GM21529 (cell line): ENCODE results near the gene TIMD4.
A peak's percentile ranks its signal among the peaks of the same experiment; 100 is the strongest.

Experiments used
- ATAC-seq: cut with Tn5 transposase; IDR thresholded peaks from one replicate; pipeline ENCODE4 v1.9.1; 2021; ENCODE audit not compliant: unreplicated experiment

TIMD4 gene

DNA sequence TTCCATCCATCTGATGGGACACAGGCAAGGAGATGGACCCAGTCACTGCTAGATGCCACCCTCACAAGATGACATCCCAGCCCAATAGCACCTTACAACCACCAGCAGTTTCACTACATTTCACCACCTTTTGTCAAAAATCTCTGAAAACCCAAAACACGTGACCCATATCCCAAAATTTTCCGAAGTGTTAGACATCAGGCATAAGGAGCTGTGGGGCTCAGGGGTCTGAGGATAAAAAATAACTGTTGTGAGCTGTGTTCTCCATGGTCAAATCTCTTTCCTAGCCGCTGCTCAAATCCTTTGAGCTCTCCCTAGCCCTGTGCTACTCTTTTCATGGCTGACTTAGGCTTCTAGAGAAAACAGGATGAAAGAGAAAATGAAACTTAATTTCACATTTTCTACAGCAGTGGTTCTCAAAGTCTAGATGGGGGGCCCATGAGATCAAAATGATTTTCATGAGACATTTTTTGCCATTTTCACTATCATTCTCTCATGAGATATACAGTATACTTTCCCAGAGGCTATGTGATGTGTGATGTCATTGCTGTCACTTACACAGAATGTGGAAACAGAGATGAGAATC, 40.7 kb downstream of the TIMD4 start:
- ATAC-seq = peak; percentile 52

GRCh38 chr5:156920861-156921431, 42.1 kb downstream of the TIMD4 start:
- ATAC-seq = peak; percentile 53

- peak; percentile 52 for ATAC-seq
Measured at GRCh38 chr5:156920042-156920860, 42.8 kb downstream of the TIMD4 start.

DNA sequence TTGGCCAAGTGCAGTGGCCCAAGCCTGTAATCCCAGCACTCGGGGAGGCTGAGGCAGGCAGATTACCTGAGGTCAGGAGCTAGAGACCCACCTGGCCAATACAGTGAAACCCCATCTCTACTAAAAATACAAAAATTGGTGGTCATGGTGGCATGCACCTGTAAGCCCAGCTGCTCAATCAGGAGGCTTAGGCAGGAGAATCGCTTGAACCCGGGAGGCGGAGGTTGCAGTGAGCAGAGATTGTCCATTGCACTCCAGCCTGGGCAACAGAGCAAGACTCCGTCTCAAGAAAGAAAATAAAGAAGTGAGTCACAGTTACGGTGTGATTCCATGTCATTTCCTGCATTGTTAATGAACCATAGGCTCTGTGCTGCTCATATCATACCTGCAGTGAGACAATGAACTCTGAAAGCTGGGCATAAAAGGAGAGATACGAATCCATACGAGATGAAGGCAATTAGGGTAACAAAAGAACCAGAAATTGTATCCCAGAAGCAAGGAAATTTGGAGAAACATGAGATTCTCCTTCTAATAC, 44.6 kb downstream of the TIMD4 start:
- no peak for ATAC-seq

DNA sequence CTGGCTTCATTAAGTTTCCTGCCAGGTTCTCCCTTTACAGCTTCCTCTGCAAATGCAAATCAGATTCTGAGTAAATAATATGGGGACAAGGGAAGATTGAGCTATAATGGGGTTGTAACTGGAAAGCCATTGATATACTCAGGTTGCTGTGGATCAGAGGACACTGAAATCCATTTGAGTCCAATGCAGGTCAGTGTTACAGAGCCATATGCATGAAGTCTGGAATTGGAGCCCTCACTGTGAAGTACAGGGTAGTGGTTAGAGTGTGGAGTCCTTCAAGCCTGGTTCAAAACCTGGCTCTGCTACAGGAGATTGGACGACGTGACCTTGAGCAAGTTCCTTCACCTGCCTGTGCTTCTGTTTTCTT, 48.7 kb downstream of the TIMD4 start:
- ATAC-seq = peak; percentile 22

DNA sequence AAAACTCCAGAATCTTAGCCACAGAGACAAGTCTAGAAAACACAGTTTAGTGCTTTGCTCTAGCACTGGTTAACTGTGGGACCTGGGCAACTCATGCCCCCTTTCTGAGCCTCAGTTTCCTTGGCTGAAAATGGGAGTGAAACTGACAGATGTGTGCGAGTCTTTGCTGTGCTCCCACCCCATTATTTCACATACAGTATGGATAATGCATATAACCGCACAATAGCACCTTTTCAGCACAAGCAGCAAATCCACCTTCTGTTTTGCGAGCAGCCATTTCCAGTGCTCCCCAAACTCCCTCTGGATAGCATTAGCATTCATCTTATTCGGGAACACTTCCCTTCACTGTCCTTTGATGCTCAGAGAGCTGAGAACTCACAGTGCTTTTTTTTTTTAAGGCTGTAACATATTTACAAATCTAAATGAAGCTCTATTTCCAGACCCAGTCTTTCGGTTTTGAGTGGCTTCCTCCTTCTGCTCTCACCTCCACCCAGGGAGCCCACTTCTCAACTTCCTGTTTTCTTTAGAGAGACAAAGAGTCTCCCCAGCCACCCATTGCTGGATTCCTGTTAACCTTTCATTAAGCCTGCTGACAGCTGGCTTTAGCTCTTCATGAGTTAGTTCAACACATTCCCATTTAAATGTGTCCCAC, 49.2 kb downstream of the TIMD4 start:
- peak; percentile 95 for ATAC-seq

DNA sequence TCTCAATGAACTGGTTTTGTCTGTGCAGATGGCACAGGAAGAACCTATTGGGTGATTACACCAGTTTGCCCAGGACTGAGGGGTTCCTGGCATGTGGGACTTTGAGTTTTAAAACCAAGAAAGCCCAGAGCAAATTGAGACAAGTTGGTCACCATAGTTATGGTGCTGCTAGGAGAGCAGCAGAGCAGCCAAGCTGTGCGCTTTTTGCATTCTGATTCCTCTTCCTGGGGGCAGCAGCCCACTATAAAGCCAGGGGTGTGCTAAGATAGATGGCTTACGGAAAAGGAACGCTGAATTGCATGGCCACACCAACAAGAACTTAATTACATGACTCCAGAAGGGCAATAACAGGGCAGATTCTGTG, 49.7 kb downstream of the TIMD4 start:
- no peak for ATAC-seq

DNA sequence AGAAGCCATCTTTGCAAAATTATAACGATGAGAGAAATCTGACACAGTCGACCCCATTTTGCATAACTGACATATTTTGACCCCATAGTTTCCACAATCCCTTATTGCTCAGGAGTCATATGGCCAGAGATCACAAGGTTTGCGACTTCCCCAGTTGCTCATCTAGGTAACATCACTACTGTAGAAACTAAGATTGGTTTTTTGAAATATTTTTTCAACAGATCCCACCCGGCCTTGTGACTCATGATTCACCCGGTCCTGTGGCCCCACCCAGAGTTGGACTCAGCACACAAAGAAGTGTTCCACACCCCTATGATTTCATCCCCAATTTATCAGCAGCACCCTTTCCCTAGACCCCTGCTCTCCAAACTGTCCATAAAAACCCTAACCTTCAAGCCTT, 50.2 kb downstream of the TIMD4 start:
- no peak for ATAC-seq

DNA sequence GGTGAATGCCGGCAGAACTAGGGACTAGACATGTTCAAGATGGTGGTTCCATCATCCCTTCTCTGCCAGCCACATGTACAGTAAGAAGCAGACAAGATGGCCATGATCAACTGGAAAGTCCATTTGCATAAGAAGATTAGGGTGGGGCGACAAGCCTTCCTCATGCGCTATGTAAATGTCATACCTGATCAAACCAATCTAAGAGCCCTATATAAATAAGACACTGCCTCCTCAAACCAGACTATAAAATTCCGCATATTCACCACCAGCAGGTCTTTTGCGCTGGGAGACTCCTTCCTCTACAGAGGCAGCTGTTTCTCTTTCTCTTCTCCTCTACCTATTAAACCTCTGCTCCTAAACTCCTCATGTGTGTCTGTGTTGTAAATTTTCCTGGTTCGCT, 53.8 kb downstream of the TIMD4 start:
- no peak for ATAC-seq

DNA sequence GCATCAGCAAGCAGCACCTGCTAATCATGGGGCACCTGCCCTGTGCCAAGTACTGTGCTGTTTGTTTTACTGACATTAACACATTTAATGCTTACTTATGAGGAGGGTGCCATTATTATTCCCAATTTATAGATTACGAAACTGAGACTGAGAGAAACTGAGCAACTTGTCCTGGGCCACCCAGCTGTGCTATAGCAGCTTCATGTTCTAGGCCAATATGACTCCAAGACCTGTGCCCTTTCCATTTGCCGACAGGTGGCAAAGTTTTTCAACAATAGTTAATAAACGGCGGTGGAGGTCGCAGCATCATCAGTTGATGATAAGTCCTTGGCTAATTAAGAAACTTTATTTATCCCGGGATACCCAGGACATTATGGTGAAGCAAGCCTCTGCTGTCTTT, 55.4 kb downstream of the TIMD4 start:
- no peak for ATAC-seq

DNA sequence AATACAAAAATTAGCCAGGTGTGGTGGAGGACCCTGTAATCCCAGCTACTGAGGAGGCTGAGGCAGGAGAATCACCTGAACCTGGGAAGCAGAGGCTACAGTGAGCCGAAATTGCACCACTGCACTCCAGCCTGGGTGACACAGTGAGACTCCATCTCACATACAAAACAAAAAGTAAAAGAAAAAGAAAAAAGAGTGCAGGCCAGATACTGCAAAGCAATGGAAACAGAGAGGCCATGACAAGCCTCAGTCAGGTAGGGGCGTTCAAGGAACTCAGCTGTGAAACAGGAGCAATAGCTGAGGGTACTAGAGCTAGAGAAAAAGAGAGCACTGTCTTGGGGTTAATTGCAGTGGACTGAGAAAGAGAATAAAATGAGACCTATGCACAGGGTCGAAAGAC, 56.2 kb downstream of the TIMD4 start:
- no peak for ATAC-seq

DNA sequence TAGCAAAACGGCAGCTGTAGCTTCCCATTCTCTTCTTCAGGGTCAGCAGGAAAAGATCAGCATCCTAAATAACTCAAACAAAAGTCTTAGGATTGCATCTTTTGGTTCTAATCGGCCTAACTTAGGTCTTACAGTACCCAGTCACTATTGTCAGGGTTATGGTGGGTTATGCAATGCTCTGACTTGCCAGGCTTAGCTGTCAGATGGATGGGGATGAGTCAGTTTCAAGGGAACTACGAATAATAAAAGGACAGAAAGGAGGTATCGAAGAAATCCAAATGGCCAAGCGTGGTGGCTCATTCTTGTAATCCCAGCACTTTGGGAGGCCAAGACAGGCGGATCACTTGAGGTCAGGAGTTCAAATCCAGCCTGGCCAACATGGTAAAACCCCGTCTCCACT, 66.5 kb downstream of the TIMD4 start:
- ATAC-seq = no peak

DNA sequence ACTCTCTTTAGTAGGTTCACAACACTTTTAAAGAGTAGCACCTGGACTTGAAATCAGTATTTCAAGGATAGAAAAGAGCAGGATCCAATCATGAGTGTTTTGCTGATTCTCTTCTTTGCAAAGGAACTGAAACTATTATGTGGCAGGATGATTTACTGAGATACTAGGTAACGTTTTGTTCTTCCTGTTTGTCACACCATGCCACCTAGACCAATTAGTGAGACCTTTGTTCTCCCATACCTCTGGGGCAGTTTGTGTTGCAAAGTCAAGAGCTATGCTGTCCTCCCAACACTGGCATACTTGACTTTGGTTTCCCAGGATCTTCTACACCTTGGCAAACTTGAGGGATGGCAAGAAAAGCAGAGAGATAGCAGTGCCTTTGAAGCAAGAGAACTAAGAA, 69.5 kb downstream of the TIMD4 start:
- peak; percentile 67 for ATAC-seq

DNA sequence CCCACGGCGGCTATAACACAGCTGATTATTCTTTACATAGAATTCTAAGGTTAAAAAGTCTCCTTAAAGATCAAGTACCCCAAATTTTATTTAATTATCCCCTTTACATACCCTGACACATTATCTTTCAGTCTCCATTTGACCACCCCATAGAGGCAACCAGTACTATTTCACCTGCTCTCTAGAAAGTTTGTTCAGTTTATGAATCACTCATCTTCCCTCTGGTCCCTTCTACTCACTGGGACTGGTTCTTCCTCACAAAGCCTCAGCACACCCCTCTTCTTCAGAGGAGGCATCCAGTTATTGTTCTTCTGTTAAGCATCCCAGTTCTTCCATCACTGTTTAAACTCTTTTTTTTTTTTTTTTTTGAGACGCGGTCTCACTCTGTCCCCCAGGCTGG, 70.2 kb downstream of the TIMD4 start:
- ATAC-seq = no peak

DNA sequence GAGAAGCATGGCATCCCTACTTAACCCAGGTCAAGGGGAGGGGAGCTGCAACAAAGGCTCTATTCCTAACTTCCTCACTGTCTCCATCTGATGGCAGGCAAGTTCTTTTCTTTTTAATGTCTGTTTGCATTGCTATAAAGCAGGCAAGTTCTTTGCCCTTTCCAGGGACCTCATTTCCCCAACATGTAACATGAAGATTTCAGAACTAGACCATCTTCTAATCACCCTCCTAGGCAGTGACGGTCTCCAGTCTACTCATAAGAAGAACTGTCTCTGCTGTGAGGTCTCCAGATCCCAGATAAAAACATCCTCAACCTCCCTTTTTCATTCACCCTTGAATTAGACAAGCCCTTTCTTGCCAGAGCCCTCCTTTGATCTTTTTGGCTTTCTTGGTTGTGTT, 70.8 kb downstream of the TIMD4 start:
- no peak for ATAC-seq

GRCh38 chr5:156888520-156888919, 74.5 kb downstream of the TIMD4 start:
- ATAC-seq = no peak

DNA sequence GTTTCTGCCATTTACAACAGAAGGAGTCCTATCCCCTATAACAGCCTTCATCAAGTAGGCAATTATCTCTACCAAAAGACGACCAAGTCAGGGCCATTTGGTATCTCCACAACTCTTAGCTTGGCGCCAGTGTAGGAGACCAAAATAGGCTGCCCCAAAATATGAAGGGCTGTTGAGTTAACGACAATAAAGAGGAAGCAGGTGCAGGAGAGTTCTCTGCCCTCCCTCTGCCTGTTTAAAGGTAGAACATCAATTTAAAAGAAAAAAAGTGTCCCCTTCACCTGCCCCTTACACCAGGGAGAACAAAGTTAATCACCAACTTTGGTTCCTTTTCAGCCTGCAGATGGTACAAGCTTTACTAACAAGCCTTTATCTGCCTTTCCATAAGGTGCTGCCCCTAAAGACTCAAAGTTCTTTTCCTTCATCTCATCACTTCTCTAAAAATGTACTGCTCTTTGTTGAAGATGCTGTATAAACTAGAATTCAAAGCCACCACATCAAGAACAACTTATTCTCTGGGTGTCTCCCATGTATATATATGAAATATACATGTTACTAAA, 79.6 kb downstream of the TIMD4 start:
- peak; percentile 31 for ATAC-seq

GRCh38 chr5:156879665-156880285, 83.3 kb downstream of the TIMD4 start:
- ATAC-seq = peak; percentile 94

DNA sequence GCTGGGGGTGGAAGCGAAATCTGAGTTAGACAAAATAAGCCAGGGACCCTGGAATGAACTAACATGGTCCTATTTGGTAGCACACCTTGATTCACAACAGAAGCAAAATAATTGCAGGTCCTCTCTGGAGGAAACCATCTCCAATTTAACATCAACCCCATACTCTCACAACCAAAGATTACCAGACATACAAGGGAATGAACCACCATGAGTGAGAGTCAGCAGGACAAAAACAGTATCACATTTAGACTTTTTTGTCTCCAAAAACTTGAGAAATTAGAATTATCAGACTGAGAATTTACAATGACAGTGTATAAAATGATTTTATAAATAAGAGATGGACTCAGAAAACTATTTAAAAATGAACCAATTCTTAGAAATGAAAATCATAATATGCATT, 91.8 kb downstream of the TIMD4 start:
- ATAC-seq = no peak

GRCh38 chr5:156870498-156870839, 92.6 kb downstream of the TIMD4 start:
- no peak for ATAC-seq
